Hepatocyte (in vitro differentiated cells): Measurements from ENCODE around the gene AMBRA1. TPM values are rescaled to one million over a fixed set of nuclear protein-coding genes. Genes with fewer than 3 reads are reported as not detected.

ENCODE experiments used
- DNase-seq: peaks from one replicate; pipeline ENCODE4 v3.0.0-alpha.2; 2016; ENCODE audit warnings: low spot score
- H2AFZ ChIP-seq: fragments of 200-600 bp; sonication (generic); 2 replicates; pipeline ENCODE4 v1.6.0; 2016; ENCODE audit warnings: antibody characterized with exemption, mild to moderate bottlenecking
- H3K27ac ChIP-seq: fragments of 200-600 bp; sonication (generic); 2 replicates; pipeline ENCODE4 v1.5.1; 2016; ENCODE audit warnings: mild to moderate bottlenecking
- H3K27me3 ChIP-seq: fragments of 200-600 bp; sonication (generic); 2 replicates; pipeline ENCODE4 v1.6.1; 2016
- H3K36me3 ChIP-seq: fragments of 200-600 bp; sonication (generic); replicated peaks from 2 replicates; pipeline ENCODE4 v1.5.1; 2016; ENCODE audit warnings: low read depth; ENCODE audit not compliant: insufficient read depth
- H3K4me1 ChIP-seq: fragments of 200-600 bp; sonication (generic); 2 replicates; pipeline ENCODE4 v1.5.1; 2016; ENCODE audit warnings: mild to moderate bottlenecking, moderate library complexity; ENCODE audit not compliant: insufficient read depth
- H3K4me2 ChIP-seq: fragments of 200-600 bp; sonication (generic); 2 replicates; pipeline ENCODE4 v1.6.0; 2016
- H3K4me3 ChIP-seq: fragments of 200-600 bp; sonication (generic); 2 replicates; pipeline ENCODE4 v1.5.1; 2016; ENCODE audit warnings: mild to moderate bottlenecking
- H3K79me2 ChIP-seq: fragments of 200-600 bp; sonication (generic); 2 replicates; pipeline ENCODE4 v1.6.0; 2017; ENCODE audit warnings: mild to moderate bottlenecking
- H3K9me2 ChIP-seq: fragments of 200-600 bp; sonication (generic); replicated peaks from 2 replicates; pipeline ENCODE4 v1.6.0; 2017; ENCODE audit warnings: mild to moderate bottlenecking; ENCODE audit not compliant: insufficient read depth
- H3K9me3 ChIP-seq: fragments of 200-600 bp; sonication (generic); 2 replicates; pipeline ENCODE4 v1.5.1; 2016; ENCODE audit warnings: low read depth, mild to moderate bottlenecking
- H4K20me1 ChIP-seq: fragments of 200-600 bp; sonication (generic); 2 replicates; pipeline ENCODE4 v1.6.0; 2016; ENCODE audit warnings: mild to moderate bottlenecking; ENCODE audit not compliant: insufficient read depth, poor library complexity, severe bottlenecking
- EZH2 ChIP-seq: fragments of 200-600 bp; sonication (generic); IDR thresholded peaks from 2 replicates; pipeline ENCODE4 v1.6.1; 2016; ENCODE audit warnings: antibody characterized with exemption, mild to moderate bottlenecking, borderline replicate concordance
- EZH2phosphoT487 ChIP-seq: fragments of 200-600 bp; sonication (generic); IDR thresholded peaks from one replicate; pipeline ENCODE4 v1.6.1; 2018; ENCODE audit warnings: antibody characterized with exemption, mild to moderate bottlenecking, low read depth, moderate library complexity; ENCODE audit not compliant: unreplicated experiment, severe bottlenecking
- WGBS: methylation state at CpG from one replicate; pipeline ENCODE4 v1.1.6; 2016; ENCODE audit warnings: low lambda C conversion rate; ENCODE audit errors: missing lambda C conversion rate; 5-methylcytosine and 5-hydroxymethylcytosine counted together
- polyA plus RNA-seq: library from polyadenylated mRNA; unstranded; fragments of >200 nt; fragmentation: Nextera tagmentation; extraction: Ambion mirVana; gene quantifications from 2 replicates; pipeline ENCODE4 v1.2.1, GENCODE V29; 2016
- total RNA-seq: library from RNA; depleted of rRNA; stranded (reverse); fragments of >200 nt; gene quantifications from 2 replicates; pipeline ENCODE4 v1.2.3, GENCODE V29; 2014
- TF ChIP-seq, protein P1 (sequence below): fragments of 200-600 bp; sonication (generic); IDR thresholded peaks from 2 replicates; pipeline ENCODE4 v1.5.1; 2016; ENCODE audit warnings: antibody characterized with exemption, mild to moderate bottlenecking; ENCODE audit not compliant: poor library complexity

The AMBRA1 gene
- total and polyA plus RNA-seq, 2 experiments from 2014 or later, result 7.2 to 31.2 TPM

DNA sequence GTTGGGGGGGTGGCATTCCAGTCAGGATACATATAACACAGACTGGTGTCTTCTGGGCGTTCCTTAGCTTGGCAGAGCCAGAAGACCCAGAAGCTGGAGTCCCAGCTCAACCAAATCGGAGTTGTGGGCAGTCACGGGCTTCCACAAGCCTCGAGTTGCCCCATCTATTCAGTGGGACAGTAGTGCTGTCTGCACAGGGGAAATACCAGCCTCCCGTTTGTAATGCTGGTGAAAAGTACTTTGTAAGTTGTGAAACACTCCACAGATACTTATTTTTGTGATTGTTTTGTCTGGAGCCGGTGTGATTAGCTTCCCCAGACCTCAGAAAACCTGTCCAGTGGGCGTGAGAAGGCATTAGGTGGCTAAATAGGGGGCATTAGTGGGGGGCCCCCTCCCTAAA is 232.9 kb downstream of the AMBRA1 start:
- Histone ChIP-seq H3K4me1 (peaks cover 12% of the 10 kb centered on the region), H3K36me3 (no peaks in the 10 kb centered on the region), H3K9me3 (no peaks in the 10 kb centered on the region), H3K4me2 (peak overlapping the region; percentile 41), H3K79me2 (peaks cover 54% of the 10 kb centered on the region), H2AFZ (no peak overlapping the region), H3K27ac (peak overlapping the region; percentile 23), H4K20me1 (peaks cover 4% of the 10 kb centered on the region), H3K4me3 (no peak overlapping the region), H3K9me2 (no peaks in the 10 kb centered on the region), H3K27me3 (no peaks in the 10 kb centered on the region)
- TF ChIP-seq, protein P1, sequence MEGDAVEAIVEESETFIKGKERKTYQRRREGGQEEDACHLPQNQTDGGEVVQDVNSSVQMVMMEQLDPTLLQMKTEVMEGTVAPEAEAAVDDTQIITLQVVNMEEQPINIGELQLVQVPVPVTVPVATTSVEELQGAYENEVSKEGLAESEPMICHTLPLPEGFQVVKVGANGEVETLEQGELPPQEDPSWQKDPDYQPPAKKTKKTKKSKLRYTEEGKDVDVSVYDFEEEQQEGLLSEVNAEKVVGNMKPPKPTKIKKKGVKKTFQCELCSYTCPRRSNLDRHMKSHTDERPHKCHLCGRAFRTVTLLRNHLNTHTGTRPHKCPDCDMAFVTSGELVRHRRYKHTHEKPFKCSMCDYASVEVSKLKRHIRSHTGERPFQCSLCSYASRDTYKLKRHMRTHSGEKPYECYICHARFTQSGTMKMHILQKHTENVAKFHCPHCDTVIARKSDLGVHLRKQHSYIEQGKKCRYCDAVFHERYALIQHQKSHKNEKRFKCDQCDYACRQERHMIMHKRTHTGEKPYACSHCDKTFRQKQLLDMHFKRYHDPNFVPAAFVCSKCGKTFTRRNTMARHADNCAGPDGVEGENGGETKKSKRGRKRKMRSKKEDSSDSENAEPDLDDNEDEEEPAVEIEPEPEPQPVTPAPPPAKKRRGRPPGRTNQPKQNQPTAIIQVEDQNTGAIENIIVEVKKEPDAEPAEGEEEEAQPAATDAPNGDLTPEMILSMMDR, result no peak
- TF ChIP-seq EZH2, result no peak
- 80% methylated on average over 7 of the region's 7 CpGs for WGBS
- DNase-seq, result no peak

DNA sequence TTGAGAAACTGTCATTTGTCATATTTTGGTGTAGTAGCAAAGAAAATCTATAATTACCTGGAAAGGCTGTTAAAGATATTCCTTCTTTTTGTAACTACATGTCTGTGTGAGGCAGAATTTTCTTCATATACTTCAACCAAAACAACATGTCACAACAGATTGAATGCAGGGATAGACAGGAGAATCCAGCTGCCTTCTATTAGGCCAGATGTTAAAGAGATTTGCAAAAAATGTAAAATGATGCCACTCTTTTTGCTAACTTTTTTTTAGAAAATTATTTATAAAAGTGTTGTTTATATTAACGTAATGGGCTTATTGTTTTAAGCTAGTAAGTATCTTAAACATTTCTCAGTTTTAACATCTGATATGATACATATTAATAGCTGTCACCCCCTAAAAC is 233.9 kb downstream of the AMBRA1 start:
- H3K27ac ChIP-seq, result no peak overlapping the region
- H4K20me1 ChIP-seq, result peaks cover 4% of the 10 kb centered on the region
- no peak overlapping the region for H3K4me3 ChIP-seq
- no peak overlapping the region for H3K4me2 ChIP-seq
- H2AFZ ChIP-seq, result no peak overlapping the region
- H3K36me3 ChIP-seq, result no peaks in the 10 kb centered on the region
- no peaks in the 10 kb centered on the region for H3K9me3 ChIP-seq
- no peak for DNase-seq
- TF ChIP-seq EZH2, result no peak
- no peak for TF ChIP-seq EZH2phosphoT487
- TF ChIP-seq, protein P1, result no peak
- H3K9me2 ChIP-seq, result no peaks in the 10 kb centered on the region
- no peaks in the 10 kb centered on the region for H3K27me3 ChIP-seq
- H3K79me2 ChIP-seq, result peaks cover 63% of the 10 kb centered on the region
- WGBS, result 44% methylated on average over 1 of the region's 1 CpG
- peaks cover 12% of the 10 kb centered on the region for H3K4me1 ChIP-seq

DNA sequence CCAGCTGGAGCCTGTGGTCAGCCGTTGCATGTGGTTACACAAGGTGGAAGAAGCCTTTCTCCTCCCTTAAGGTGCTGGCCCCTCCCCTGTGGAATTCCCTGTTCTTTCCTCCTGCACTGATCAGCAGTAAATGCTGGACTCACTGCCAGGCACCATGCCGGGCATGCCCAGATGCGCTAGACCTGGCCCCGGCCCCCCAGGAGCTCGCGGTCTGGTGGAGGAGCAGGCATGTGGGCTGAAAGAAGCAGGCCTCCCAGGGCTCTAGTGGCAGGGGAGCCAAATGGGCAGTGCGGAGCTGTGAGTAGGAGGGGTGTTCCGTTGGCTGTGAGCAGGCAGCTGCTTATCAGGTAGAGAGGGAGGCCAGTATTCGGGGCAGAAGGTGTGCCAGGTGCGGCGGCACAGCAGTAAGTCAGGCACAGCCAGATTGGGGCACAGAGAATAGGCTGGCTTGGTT is 236.3 kb downstream of the AMBRA1 start:
- no peak overlapping the region for H2AFZ ChIP-seq
- no peak for TF ChIP-seq EZH2phosphoT487
- TF ChIP-seq, protein P1, result no peak
- no peak for TF ChIP-seq EZH2
- peaks cover 79% of the 10 kb centered on the region for H3K79me2 ChIP-seq
- H3K27ac ChIP-seq, result peak overlapping the region; percentile 67
- no peaks in the 10 kb centered on the region for H3K36me3 ChIP-seq
- H3K4me2 ChIP-seq, result no peak overlapping the region
- WGBS, result 89% methylated on average over 11 of the region's 11 CpGs
- H3K4me1 ChIP-seq, result peaks cover 12% of the 10 kb centered on the region
- H3K27me3 ChIP-seq, result no peaks in the 10 kb centered on the region
- H3K9me2 ChIP-seq, result no peaks in the 10 kb centered on the region
- peaks cover 6% of the 10 kb centered on the region for H4K20me1 ChIP-seq
- no peak for DNase-seq
- H3K9me3 ChIP-seq, result no peaks in the 10 kb centered on the region
- H3K4me3 ChIP-seq, result no peak overlapping the region

DNA sequence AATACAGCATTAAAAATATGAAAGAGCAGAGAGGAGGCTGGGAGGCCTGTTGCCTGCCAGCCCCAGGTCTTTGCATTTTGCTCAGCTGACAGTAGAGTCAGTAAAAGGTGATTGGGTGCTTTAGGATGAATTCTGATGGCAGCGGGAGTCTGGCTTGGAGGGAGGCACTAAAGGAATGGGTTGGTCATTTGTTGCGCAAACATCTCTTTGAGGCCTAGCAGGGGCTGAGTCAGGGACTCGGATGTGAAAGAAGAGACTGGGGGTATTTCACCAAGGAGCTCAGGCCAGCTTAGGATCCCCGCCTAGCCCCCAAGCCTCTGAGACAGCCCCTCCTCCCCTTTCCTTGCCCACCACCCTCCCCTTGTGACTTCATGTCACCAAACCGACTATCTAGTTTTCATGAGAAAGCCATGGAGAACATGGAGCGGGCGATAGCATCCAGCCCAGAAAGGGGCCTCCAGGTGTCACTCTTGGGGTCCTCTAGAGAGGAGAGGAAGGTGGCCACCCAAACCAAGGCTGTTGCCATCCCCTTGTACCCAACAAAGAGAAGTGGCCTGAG is 236.8 kb downstream of the AMBRA1 start:
- TF ChIP-seq EZH2phosphoT487 (no peak), EZH2 (no peak)
- TF ChIP-seq, protein P1, result no peak
- no peaks in the 10 kb centered on the region for H3K36me3 ChIP-seq
- H3K27me3 ChIP-seq, result no peaks in the 10 kb centered on the region
- no peak overlapping the region for H3K4me3 ChIP-seq
- H3K9me3 ChIP-seq, result no peaks in the 10 kb centered on the region
- H3K79me2 ChIP-seq, result peaks cover 79% of the 10 kb centered on the region
- no peak overlapping the region for H2AFZ ChIP-seq
- H3K27ac ChIP-seq, result peak overlapping the region; percentile 67
- no peaks in the 10 kb centered on the region for H3K9me2 ChIP-seq
- peak; percentile 55 for DNase-seq
- 87% methylated on average over 7 of the region's 7 CpGs for WGBS
- peaks cover 6% of the 10 kb centered on the region for H4K20me1 ChIP-seq
- peaks cover 12% of the 10 kb centered on the region for H3K4me1 ChIP-seq
- peak overlapping the region; percentile 42 for H3K4me2 ChIP-seq
